Calu3 (cell line): ENCODE results near the gene DOK7. TPM values are rescaled to one million over a fixed set of nuclear protein-coding genes. Genes with fewer than 3 reads are reported as not detected.

Experiments
- BruUV-seq: library from RNA; stranded (reverse); fragments of 400-500 nt; replicated peaks from 2 replicates; lab custom pipeline; 2021; lab: Mats Ljungman, UMichigan
- CTCF ChIA-PET: fragments of 300-600 bp; sonication (Branson Sonifier 250); formaldehyde crosslinking; loops from one replicate; lab custom pipeline; 2022; ENCODE audit warnings: antibody characterized with exemption; lab: Charles Lee
- DNase-seq: peaks from one replicate; pipeline ENCODE4 v3.0.0; 2022
- H3K27ac Mint-ChIP-seq: one replicate; pipeline ENCODE4 v1.8.0; 2022; ENCODE audit warnings: mixed read lengths; ENCODE audit not compliant: unreplicated experiment
- H3K27me3 Mint-ChIP-seq: one replicate; pipeline ENCODE4 v1.8.0; 2022; ENCODE audit warnings: mixed read lengths; ENCODE audit not compliant: unreplicated experiment
- H3K36me3 Mint-ChIP-seq: one replicate; pipeline ENCODE4 v1.8.0; 2022; ENCODE audit warnings: mild to moderate bottlenecking, moderate library complexity, mixed read lengths; ENCODE audit not compliant: insufficient read depth, unreplicated experiment
- H3K4me1 Mint-ChIP-seq: one replicate; pipeline ENCODE4 v1.8.0; 2022; ENCODE audit warnings: mild to moderate bottlenecking, low read depth, mixed read lengths; ENCODE audit not compliant: unreplicated experiment
- H3K4me3 Mint-ChIP-seq: one replicate; pipeline ENCODE4 v1.8.0; 2022; ENCODE audit warnings: mild to moderate bottlenecking, low read depth, moderate library complexity, mixed read lengths; ENCODE audit not compliant: unreplicated experiment
- H3K9me3 Mint-ChIP-seq: one replicate; pipeline ENCODE4 v1.8.0; 2022; ENCODE audit warnings: low read depth, mixed read lengths; ENCODE audit not compliant: unreplicated experiment
- CTCF ChIP-seq: fragments of 200-600 bp; IDR thresholded peaks from one replicate; pipeline ENCODE4 v1.8.0; 2022; ENCODE audit warnings: antibody characterized with exemption; ENCODE audit not compliant: unreplicated experiment
- intact Hi-C: fragments of 100-400 bp; cut with micrococcal nuclease; formaldehyde crosslinking; loops from one replicate; pipeline ENCODE4 v1.10.0; 2022; ENCODE audit not compliant: unreplicated experiment
- total RNA-seq: library from RNA; stranded (reverse); gene quantifications from 2 replicates; pipeline ENCODE4 v1.2.3, GENCODE V29; 2022

DOK7 gene
- total RNA-seq, 1 experiment from 2014 or later, result 2.7 TPM

DNA sequence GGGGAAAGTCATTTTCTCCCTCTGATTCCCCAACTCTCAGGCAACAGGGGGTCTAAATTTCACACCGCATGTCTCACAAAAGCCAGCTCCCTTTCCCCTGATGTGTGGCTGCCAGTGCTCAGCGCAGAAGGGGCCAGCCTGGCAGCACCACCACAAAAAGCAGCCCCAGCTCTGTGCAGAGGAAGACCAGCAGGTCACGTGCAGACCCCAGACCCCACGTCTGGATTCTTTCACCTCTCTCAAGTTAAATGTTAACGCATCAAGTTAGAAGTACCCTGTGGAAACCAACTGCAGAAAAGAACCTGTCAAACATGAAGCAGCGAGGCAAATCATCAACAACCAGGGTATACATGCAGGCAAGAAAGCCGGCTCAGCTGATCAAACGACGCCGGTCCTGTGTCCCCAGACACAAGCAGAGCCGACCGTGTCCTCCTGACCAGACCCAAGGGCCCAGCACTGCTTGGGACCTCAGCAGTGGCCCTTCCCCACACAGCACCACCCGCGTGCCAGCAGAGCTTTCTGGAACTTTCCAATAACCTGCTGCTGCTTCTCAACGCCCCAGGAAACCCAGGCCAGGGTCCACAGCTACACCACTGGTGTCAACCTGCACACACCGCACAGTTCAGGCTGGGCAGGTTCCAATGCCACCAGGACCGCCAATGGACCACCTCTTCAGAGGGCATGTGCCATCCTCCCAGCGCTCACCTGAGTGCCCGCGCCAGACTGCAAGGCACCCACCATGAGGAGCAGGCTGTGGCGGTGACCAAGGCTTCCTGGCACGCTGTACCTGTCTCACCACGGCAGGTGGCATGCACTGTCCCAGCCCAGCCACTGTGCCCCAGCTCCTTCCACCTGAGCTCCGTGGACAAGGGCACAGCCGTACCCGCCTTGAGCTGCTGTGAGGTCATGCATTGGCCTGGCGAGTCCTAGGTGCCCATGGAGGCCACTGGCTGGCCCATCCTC is 65.1 kb downstream of the DOK7 start:
- no peak for TF ChIP-seq CTCF
- no peak for DNase-seq
- peaks cover 8% of the 10 kb centered on the region for H3K4me1 Mint-ChIP-seq
- CTCF ChIA-PET, result no interaction called here
- intact Hi-C loops, result no loop called here
- H3K27me3 Mint-ChIP-seq, result peaks cover 2% of the 10 kb centered on the region
- no peak overlapping the region for H3K4me3 Mint-ChIP-seq
- H3K9me3 Mint-ChIP-seq, result no peaks in the 10 kb centered on the region
- H3K36me3 Mint-ChIP-seq, result peaks cover 21% of the 10 kb centered on the region
- BruUV-seq, result no TSS peak
- H3K27ac Mint-ChIP-seq, result no peak overlapping the region

GRCh38 chr4:3529363-3529762 is 66.3 kb downstream of the DOK7 start:
- no TSS peak for BruUV-seq
- Mint-ChIP-seq H3K4me3 (no peak overlapping the region), H3K27me3 (peaks cover 14% of the 10 kb centered on the region), H3K9me3 (no peaks in the 10 kb centered on the region), H3K36me3 (peaks cover 21% of the 10 kb centered on the region), H3K27ac (no peak overlapping the region), H3K4me1 (peaks cover 8% of the 10 kb centered on the region)
- CTCF ChIA-PET, result no interaction called here
- intact Hi-C loops, result no loop called here
- no peak for DNase-seq
- no peak for TF ChIP-seq CTCF

DNA sequence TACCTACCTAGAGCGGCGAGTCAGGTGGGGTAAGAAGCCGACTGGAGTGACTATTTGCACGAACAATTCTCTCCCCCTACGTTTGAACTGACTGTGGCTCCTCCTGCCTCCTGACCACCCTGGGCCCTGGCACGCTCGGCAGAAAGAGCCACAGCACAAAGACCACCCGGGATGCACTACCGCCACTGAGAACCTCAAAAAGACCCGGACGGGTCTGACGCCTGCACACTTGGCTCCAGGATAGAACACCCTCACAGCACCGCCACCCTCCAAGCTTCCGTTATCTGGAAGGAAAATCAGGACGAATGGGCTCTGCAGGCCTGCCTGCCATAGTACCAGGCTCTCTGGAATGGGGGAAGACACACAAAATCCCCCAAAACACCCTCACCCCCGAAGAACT is 66.9 kb downstream of the DOK7 start:
- intact Hi-C loops, result no loop called here
- no peak overlapping the region for H3K4me3 Mint-ChIP-seq
- peaks cover 21% of the 10 kb centered on the region for H3K27me3 Mint-ChIP-seq
- no peak overlapping the region for H3K27ac Mint-ChIP-seq
- DNase-seq, result no peak
- H3K9me3 Mint-ChIP-seq, result no peaks in the 10 kb centered on the region
- CTCF ChIA-PET, result no interaction called here
- TF ChIP-seq CTCF, result no peak
- TSS peak; percentile 7 for BruUV-seq
- peaks cover 21% of the 10 kb centered on the region for H3K36me3 Mint-ChIP-seq
- peaks cover 8% of the 10 kb centered on the region for H3K4me1 Mint-ChIP-seq

DNA sequence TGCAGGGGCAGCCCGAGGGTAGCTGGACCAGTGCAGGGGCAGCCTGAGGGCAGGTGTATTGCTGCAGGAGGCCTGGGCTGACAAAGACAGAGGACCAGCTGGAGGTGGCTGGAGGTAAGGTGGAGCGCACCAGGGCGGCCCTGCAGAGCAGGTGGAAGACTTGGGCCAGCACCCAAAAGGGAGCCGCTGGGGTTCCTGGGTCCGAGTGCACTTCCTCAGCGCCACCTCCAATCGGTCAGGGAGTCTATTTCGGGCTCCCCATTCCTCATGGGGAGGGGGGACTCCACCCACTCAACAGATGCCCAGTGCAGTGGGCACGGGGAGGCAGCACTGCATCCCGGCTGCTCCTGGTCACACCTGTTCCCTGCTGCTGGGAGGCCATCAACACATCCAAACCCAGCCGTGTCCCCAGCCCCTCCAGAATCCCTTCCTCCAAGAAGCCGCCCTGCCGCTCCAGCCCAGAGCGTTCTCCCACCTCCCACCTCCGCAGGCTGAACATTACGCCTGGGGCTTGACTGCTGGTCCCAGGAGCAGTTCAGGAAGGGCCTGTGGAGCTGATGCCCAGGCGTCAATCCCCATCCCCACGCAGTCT is 67.7 kb downstream of the DOK7 start:
- Mint-ChIP-seq H3K36me3 (peaks cover 21% of the 10 kb centered on the region), H3K27ac (no peak overlapping the region), H3K27me3 (peaks cover 28% of the 10 kb centered on the region), H3K4me1 (peaks cover 8% of the 10 kb centered on the region), H3K9me3 (no peaks in the 10 kb centered on the region), H3K4me3 (peak overlapping the region; percentile 94)
- no peak for TF ChIP-seq CTCF
- intact Hi-C loops, result no loop called here
- DNase-seq, result no peak
- no TSS peak for BruUV-seq
- CTCF ChIA-PET, result no interaction called here
